GM19023 (cell line): ENCODE results near the gene MDH2.
"Not testable (repeated sequence)": the region's sequence is repeated elsewhere in the genome, so short reads cannot be mapped to it uniquely, and the experiment has no call there.

Experiments
- ATAC-seq: cut with Tn5 transposase; IDR thresholded peaks from one replicate; pipeline ENCODE4 v1.9.1; 2021; ENCODE audit warnings: mild to moderate bottlenecking, moderate library complexity; ENCODE audit not compliant: unreplicated experiment

MDH2 gene

GRCh38 chr7:76069238-76069638 lies 21.3 kb downstream of the MDH2 start:
- no peak for ATAC-seq

- no peak for ATAC-seq
Observed at GRCh38 chr7:76071316-76072242, 23.7 kb downstream of the MDH2 start.

GRCh38 chr7:76072243-76073148 lies 24.6 kb downstream of the MDH2 start:
- no peak for ATAC-seq

- no peak for ATAC-seq
Observed at GRCh38 chr7:76073335-76073990, 25.6 kb downstream of the MDH2 start.

GRCh38 chr7:76074306-76074971 lies 26.5 kb downstream of the MDH2 start:
- ATAC-seq: no peak

- no peak for ATAC-seq
Observed at GRCh38 chr7:76074972-76075370, 27.1 kb downstream of the MDH2 start.

GRCh38 chr7:76076995-76077394 lies 29.1 kb downstream of the MDH2 start:
- no peak for ATAC-seq

GRCh38 chr7:76077435-76077834 lies 29.5 kb downstream of the MDH2 start:
- no peak for ATAC-seq

- ATAC-seq: no peak
Observed at GRCh38 chr7:76080204-76080603, 32.3 kb downstream of the MDH2 start.

- ATAC-seq: not testable (repeated sequence)
Observed at GRCh38 chr7:76084115-76084514, 36.2 kb downstream of the MDH2 start.

GRCh38 chr7:76086070-76086469 lies 38.2 kb downstream of the MDH2 start:
- no peak for ATAC-seq

- ATAC-seq: not testable (repeated sequence)
Observed at GRCh38 chr7:76087362-76087791, 39.5 kb downstream of the MDH2 start.

GRCh38 chr7:76089865-76090475 lies 42.1 kb downstream of the MDH2 start:
- ATAC-seq: peak; percentile 69

GRCh38 chr7:76091506-76091905 lies 43.6 kb downstream of the MDH2 start:
- no peak for ATAC-seq

- not testable (repeated sequence) for ATAC-seq
Observed at GRCh38 chr7:76093531-76093930, 45.6 kb downstream of the MDH2 start.

GRCh38 chr7:76094326-76094725 lies 46.4 kb downstream of the MDH2 start:
- not testable (repeated sequence) for ATAC-seq

GRCh38 chr7:76095908-76096307 lies 48.0 kb downstream of the MDH2 start:
- ATAC-seq: no peak

GRCh38 chr7:76101693-76102437 lies 54.0 kb downstream of the MDH2 start:
- ATAC-seq: not testable (repeated sequence)

GRCh38 chr7:76103788-76104187 lies 55.9 kb downstream of the MDH2 start:
- not testable (repeated sequence) for ATAC-seq
